ENCODE data around the gene SFI1.
A peak's percentile ranks its signal among the peaks of the same experiment; 100 is the strongest.
"Not testable (repeated sequence)": the region's sequence is repeated elsewhere in the genome, so short reads cannot be mapped to it uniquely, and the experiment has no call there.

SFI1 gene

GRCh38 chr22:31496007-31496734 is at the start of gene SFI1:
Gene SFI1 (plus strand): TSS chr22:31496536. CDS start chr22:31508285, 11,749 bp downstream.
- peak; percentile 16 for DNase-seq (ENCODE audit: low read depth, low spot score)
- H3K27ac ChIP-seq = peak within 1 kb of the TSS; percentile 71

GRCh38 chr22:31446767-31447166 is 49.6 kb upstream of the SFI1 start:
- no peak for DNase-seq (ENCODE audit: low read depth, low spot score)
- no peak overlapping the region for H3K27ac ChIP-seq

GRCh38 chr22:31447337-31447736 is 49.0 kb upstream of the SFI1 start:
- DNase-seq (ENCODE audit: low read depth, low spot score) = no peak
- H3K27ac ChIP-seq = no peak overlapping the region

- DNase-seq (ENCODE audit: low read depth, low spot score) = no peak
- no peak overlapping the region for H3K27ac ChIP-seq
Observed at GRCh38 chr22:31448382-31448781, 48.0 kb upstream of the SFI1 start.

GRCh38 chr22:31449506-31449905 is 46.8 kb upstream of the SFI1 start:
- H3K27ac ChIP-seq = no peak overlapping the region
- no peak for DNase-seq (ENCODE audit: low read depth, low spot score)

GRCh38 chr22:31451709-31452571 is 44.4 kb upstream of the SFI1 start:
- DNase-seq (ENCODE audit: low read depth, low spot score) = no peak

GRCh38 chr22:31461699-31462098 is 34.6 kb upstream of the SFI1 start:
- no peak for DNase-seq (ENCODE audit: low read depth, low spot score)
- H3K27ac ChIP-seq = no peak overlapping the region

More at GRCh38 chr22:31451709-31452571, 44.4 kb upstream of the SFI1 start:
- H3K27ac ChIP-seq = no peak overlapping the region

GRCh38 chr22:31465307-31465706 is 31.0 kb upstream of the SFI1 start:
- DNase-seq (ENCODE audit: low read depth, low spot score) = no peak
- no peak overlapping the region for H3K27ac ChIP-seq

- no peak overlapping the region for H3K27ac ChIP-seq
- DNase-seq (ENCODE audit: low read depth, low spot score) = no peak
Observed at GRCh38 chr22:31474743-31475142, 21.6 kb upstream of the SFI1 start.

GRCh38 chr22:31475800-31476199 is 20.5 kb upstream of the SFI1 start:
- no peak overlapping the region for H3K27ac ChIP-seq

GRCh38 chr22:31477329-31477728 is 19.0 kb upstream of the SFI1 start:
- no peak for DNase-seq (ENCODE audit: low read depth, low spot score)
- H3K27ac ChIP-seq = no peak overlapping the region

More at GRCh38 chr22:31475800-31476199, 20.5 kb upstream of the SFI1 start:
- no peak for DNase-seq (ENCODE audit: low read depth, low spot score)

GRCh38 chr22:31481129-31481528 is 15.2 kb upstream of the SFI1 start:
- H3K27ac ChIP-seq = no peak overlapping the region
- DNase-seq (ENCODE audit: low read depth, low spot score) = no peak

- DNase-seq (ENCODE audit: low read depth, low spot score) = not testable (repeated sequence)
Observed at GRCh38 chr22:31482470-31482869, 13.9 kb upstream of the SFI1 start.

GRCh38 chr22:31486369-31486768 is 10.0 kb upstream of the SFI1 start:
- H3K27ac ChIP-seq; DNase-seq (ENCODE audit: low read depth, low spot score): not testable (repeated sequence)

More at GRCh38 chr22:31482470-31482869, 13.9 kb upstream of the SFI1 start:
- not testable (repeated sequence) for H3K27ac ChIP-seq

- H3K27ac ChIP-seq = no peak overlapping the region
- DNase-seq (ENCODE audit: low read depth, low spot score) = no peak
Observed at GRCh38 chr22:31486951-31487350, 9.4 kb upstream of the SFI1 start.

GRCh38 chr22:31488346-31488883 is 7.9 kb upstream of the SFI1 start:
- DNase-seq (ENCODE audit: low read depth, low spot score) = no peak
- H3K27ac ChIP-seq = peak overlapping the region; percentile 77

- H3K27ac ChIP-seq = peak overlapping the region; percentile 77
- DNase-seq (ENCODE audit: low read depth, low spot score) = no peak
Observed at GRCh38 chr22:31488988-31489617, 7.2 kb upstream of the SFI1 start.

- peak within 1 kb of the TSS; percentile 77 for H3K27ac ChIP-seq
- peak; percentile 16 for DNase-seq (ENCODE audit: low read depth, low spot score)
Observed at GRCh38 chr22:31489632-31490495, 6.5 kb upstream of the SFI1 start, which contains the start of gene EIF4ENIF1. Gene EIF4ENIF1 (minus strand): TSS chr22:31489842. CDS start chr22:31488718, 1,124 bp downstream.

- peak; percentile 2 for DNase-seq (ENCODE audit: low read depth, low spot score)
- peak overlapping the region; percentile 77 for H3K27ac ChIP-seq
Observed at GRCh38 chr22:31490496-31490925, 5.8 kb upstream of the SFI1 start.
